GM18507 (cell line): ENCODE data around the gene BDNF.
"Not testable (repeated sequence)": the region's sequence is repeated elsewhere in the genome, so short reads cannot be mapped to it uniquely, and the experiment has no call there.

Experiments
- DNase-seq: peaks from one replicate; pipeline ENCODE4 v3.0.0; 2011; ENCODE audit warnings: low read depth; ENCODE audit not compliant: insufficient read length; ENCODE audit errors: extremely low spot score
- FAIRE-seq: peaks from 2 replicates; lab custom pipeline; 2011; peaks lifted over from hg19 to GRCh38; lab: Jason Lieb, UNC

BDNF gene

GRCh38 chr11:27634776-27635175 lies 65.5 kb downstream of the BDNF start:
- FAIRE-seq, DNase-seq: not testable (repeated sequence)

- not testable (repeated sequence) for DNase-seq, FAIRE-seq
Observed at GRCh38 chr11:27634282-27634681, 66.0 kb downstream of the BDNF start.

GRCh38 chr11:27629023-27629422 lies 71.2 kb downstream of the BDNF start:
- not testable (repeated sequence) for DNase-seq, FAIRE-seq

- DNase-seq (no peak), FAIRE-seq (no peak)
Observed at GRCh38 chr11:27627979-27628378, 72.3 kb downstream of the BDNF start.

DNA sequence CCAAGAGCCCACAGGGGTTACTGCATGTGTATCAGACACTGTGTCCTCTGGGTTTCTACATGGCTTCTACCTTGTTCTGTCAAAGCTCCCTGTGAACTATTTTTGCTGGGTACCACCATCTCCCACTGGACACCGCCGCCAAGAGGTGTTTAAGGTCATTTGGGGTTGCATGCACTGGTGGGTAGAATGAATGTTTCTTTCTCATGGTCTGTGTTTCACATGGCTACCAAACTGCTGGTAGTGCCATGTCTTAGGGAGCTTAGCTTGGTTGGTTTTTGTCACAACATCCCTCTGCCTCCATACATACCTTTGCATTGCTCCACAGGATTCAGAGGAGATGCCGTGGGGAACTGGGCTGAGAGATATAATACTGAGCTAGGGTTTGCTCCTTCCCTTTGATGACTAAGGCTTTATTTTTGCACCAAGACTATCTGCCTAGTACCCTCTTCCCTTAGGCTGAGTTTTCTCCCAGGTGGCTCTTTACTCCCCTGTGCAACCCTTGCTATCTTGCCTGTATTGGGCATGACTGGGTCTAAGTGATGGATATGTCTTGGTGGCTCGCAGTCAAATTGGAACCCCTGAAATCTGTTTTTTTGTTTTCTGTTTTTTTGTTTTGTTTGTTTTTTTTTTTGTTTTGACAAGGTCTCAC lies 73.2 kb downstream of the BDNF start:
- no peak for FAIRE-seq

DNA sequence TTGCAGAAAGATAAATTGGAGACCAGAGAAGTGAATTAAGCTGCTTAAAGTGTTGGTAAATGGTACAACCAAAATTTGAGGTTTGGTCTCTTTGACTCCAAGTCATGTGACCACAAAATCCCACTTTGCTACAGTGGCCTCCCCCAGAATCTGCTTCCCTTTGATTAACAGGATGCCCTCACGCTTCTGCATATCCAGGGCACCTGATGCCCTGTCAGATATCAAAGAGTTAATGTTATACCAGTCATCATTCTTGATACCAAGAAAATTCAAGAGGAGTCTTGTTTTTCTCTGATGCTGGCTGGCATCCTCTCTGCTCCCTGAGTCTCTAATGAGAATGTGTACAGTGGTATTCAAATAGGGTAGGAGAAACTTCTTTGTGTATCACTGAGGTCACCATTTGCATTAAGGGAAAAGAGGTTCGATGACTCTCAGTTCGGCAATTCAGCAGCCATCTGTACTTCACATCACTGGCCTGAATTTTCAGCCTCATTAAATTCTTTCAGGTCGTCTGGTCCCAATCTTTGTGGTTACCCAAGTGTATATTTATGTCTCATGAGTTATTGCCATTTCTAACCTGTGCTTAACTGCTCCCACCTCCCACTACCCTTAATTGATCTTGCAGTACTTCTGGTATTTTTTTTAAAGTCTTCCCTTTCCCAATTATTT lies 73.9 kb downstream of the BDNF start:
- DNase-seq (no peak), FAIRE-seq (no peak)

More for the DNA sequence above, 73.2 kb downstream of the BDNF start:
- DNase-seq = no peak

DNA sequence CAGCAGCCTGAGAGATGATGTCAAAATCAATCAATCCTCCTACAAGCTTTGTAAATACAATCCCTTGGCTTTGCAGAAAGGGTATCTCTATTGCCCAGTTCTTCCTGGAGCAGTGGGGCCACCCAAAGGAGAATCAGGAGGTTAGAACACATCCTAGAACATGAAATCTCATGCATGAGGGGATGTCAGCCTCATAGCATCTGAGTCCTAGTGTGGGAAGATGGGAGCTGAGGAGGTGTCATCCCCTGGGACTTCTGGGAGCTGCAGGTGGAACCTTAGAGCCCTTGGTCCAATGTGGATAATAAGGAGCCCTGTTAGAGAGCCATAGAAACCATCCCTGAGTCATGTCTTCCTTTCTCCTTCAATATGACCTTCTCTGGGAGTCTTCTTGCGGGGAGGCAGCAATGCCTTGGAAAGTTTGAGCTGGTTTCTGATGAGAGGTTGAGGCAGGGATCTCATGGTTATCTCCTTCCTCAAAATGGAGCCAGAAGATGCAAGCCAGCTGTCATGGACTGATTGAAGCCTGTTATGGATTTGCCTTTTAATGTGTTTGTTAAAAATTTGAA lies 74.8 kb downstream of the BDNF start:
- FAIRE-seq (no peak), DNase-seq (no peak)

GRCh38 chr11:27623945-27624523 lies 76.2 kb downstream of the BDNF start:
- DNase-seq = no peak
- no peak for FAIRE-seq

GRCh38 chr11:27622541-27623300 lies 77.5 kb downstream of the BDNF start:
- FAIRE-seq = no peak
- no peak for DNase-seq

DNA sequence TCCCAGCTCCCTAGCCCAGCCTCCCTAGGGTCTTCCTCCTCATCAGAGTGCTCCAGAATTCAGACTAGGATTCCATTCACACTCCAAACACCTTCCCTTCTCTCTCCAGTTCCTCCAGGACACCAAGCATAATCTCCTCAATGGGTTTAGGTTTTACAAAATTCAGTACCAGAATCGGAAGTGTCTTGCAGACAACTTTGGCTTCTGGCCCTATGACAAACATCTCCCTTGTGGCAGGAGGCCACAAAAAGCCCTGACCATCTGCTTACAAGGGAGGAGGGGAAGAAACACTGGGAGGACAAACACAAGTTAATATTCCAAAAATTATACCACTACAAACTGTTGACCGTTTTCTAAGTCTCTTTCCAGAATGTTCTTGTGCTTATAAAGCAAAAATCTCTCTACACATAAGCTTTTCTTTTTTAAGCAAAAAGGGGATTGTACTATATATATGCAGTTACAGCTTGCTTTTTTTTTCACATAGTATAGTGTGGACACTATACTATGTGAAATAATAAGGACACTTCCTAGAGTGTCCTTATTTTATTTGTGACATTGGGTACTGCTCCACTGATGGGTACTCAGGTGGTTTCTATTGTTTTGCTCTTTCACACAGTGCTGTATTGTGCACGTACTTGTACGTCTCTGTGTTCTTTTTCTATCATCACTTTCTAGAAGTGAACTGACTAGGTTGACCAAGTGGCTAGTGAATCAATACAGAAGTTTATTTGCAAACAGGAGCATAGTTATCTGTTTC lies 78.7 kb downstream of the BDNF start:
- no peak for FAIRE-seq
- no peak for DNase-seq

- FAIRE-seq (no peak), DNase-seq (no peak)
Observed at GRCh38 chr11:27619763-27620335, 80.4 kb downstream of the BDNF start.

GRCh38 chr11:27619039-27619574 lies 81.1 kb downstream of the BDNF start:
- DNase-seq (no peak), FAIRE-seq (no peak)

GRCh38 chr11:27618281-27618915 lies 81.9 kb downstream of the BDNF start:
- no peak for DNase-seq
- no peak for FAIRE-seq

GRCh38 chr11:27616711-27617110 lies 83.5 kb downstream of the BDNF start:
- FAIRE-seq (no peak), DNase-seq (no peak)

- FAIRE-seq = no peak
- DNase-seq = no peak
Observed at GRCh38 chr11:27615833-27616232, 84.4 kb downstream of the BDNF start.

DNA sequence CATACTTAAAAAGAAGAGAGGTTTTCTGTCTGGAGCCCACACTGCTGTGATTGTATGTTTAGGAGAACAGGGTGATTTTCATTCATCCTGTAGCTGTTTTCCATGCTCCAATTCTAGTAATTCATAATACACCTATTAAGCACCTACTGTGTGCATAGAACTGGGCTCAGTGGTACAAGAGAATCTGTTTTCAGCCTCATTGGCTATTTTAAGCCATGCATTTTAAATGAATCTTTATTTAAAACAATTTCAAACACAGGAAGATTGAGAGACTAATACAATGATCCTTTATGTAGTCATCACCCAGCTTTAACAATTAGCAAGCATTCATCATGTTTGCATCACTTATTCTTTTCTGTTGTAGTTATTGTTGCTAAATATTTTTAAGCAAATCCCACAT lies 86.2 kb downstream of the BDNF start:
- DNase-seq (no peak), FAIRE-seq (no peak)

DNA sequence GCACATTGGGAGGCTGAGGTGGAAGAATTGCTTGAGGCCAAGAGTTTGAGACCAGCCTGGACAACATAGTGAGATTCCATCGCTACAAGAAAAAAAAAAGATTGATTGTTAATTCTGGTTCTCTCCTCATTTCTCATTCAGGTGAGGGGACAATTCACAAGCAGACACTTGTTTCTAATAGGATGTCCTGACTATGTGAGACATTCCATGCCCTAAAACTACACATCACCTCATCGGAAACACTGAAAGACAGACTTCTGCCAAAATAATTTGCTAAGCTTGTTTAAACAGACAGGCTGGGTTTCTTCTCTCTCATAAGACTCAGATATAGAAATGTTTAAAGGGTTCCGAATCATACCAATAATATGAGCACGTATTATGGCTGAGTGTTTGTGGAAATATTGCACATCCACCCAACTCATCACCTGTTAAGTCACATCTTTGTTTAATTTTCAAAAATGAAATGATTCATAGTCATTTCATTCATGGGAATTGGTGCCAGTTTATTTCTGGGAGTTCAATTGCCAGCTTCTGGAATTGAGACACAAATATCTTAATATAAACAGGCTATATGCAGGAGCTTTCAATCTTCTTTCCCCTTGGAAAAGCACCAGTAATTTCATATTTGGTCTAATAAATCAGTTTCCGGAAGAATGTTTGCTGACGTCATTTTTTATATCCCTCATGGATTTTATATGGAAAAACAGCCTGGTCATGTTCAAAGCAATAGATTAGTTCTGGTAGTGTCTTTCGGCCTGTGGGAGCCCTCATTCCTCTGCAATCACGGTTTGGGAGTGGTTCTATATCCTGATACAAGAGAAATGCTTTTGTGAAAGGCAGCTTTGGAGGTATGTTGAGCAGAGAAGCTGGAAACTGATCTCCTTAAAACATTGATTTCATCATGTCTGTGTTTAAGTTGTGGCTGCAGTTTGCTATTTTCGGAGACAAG lies 87.0 kb downstream of the BDNF start:
- FAIRE-seq (no peak), DNase-seq (no peak)
